WTC11 (cell line): ENCODE measurements around the gene ELN. TPM values are rescaled to one million over a fixed set of nuclear protein-coding genes. Genes with fewer than 3 reads are reported as not detected.

Source experiments
- ATAC-seq: fragments of 200-7000 bp; cut with Tn5 transposase; 2 replicates; pipeline ENCODE4 v1.10.0; 2021; ENCODE audit warnings: mild to moderate bottlenecking, moderate library complexity
- CTCF ChIA-PET: fragments of 300-600 bp; sonication (Branson Sonifier 250); formaldehyde crosslinking; loops from one replicate; lab custom pipeline; 2021; ENCODE audit warnings: antibody characterized with exemption; lab: Charles Lee
- POLR2A ChIA-PET: fragments of 350-600 bp; sonication (Branson Sonifier 250); formaldehyde crosslinking; loops from one replicate; lab custom pipeline; 2021; ENCODE audit warnings: antibody characterized with exemption; lab: Charles Lee
- DNase-seq: peaks from one replicate; pipeline ENCODE4 v3.0.0; 2021; ENCODE audit warnings: low spot score
- H3K27ac Mint-ChIP-seq: 2 replicates; pipeline ENCODE4 v1.8.0; 2021; ENCODE audit warnings: mixed read lengths
- H3K27me3 Mint-ChIP-seq: 2 replicates; pipeline ENCODE4 v1.8.0; 2021; ENCODE audit warnings: low read depth, mild to moderate bottlenecking, moderate library complexity, mixed read lengths
- H3K36me3 Mint-ChIP-seq: 2 replicates; pipeline ENCODE4 v1.8.0; 2021; ENCODE audit warnings: mixed read lengths
- H3K4me1 Mint-ChIP-seq: 2 replicates; pipeline ENCODE4 v1.8.0; 2022; ENCODE audit warnings: mixed read lengths
- H3K4me3 Mint-ChIP-seq: 2 replicates; pipeline ENCODE4 v1.8.0; 2021; ENCODE audit warnings: mild to moderate bottlenecking, moderate library complexity, mixed read lengths
- H3K9me3 Mint-ChIP-seq: 2 replicates; pipeline ENCODE4 v1.8.0; 2021; ENCODE audit warnings: mixed read lengths
- ATF3 ChIP-seq: sonication (generic); formaldehyde crosslinking; conservative IDR thresholded peaks from 2 replicates; pipeline ENCODE4 v1.8.1; 2022; ENCODE audit warnings: mild to moderate bottlenecking, missing genetic modification reagents
- CREM ChIP-seq: sonication (generic); formaldehyde crosslinking; IDR thresholded peaks from 2 replicates; pipeline ENCODE4 v1.8.1; 2022; ENCODE audit warnings: mild to moderate bottlenecking, missing genetic modification reagents, moderate library complexity
- E2F1 ChIP-seq: sonication (generic); formaldehyde crosslinking; IDR thresholded peaks from 2 replicates; pipeline ENCODE4 v1.8.0; 2022; ENCODE audit warnings: mild to moderate bottlenecking, missing genetic modification reagents
- GRHL2 ChIP-seq: fragments of 250-450 bp; sonication (Bioruptor Pico); IDR thresholded peaks from 2 replicates; pipeline ENCODE4 v1.8.0; 2022; ENCODE audit warnings: mild to moderate bottlenecking, moderate library complexity; ENCODE audit not compliant: insufficient replicate concordance, severe bottlenecking
- HMGA2 ChIP-seq: fragments of 250-450 bp; sonication (Bioruptor Pico); IDR thresholded peaks from 2 replicates; pipeline ENCODE4 v1.4.0; 2021; ENCODE audit warnings: mild to moderate bottlenecking, moderate library complexity
- MYBL2 ChIP-seq: sonication (generic); formaldehyde crosslinking; IDR thresholded peaks from 2 replicates; pipeline ENCODE4 v1.8.1; 2023; ENCODE audit warnings: mild to moderate bottlenecking, moderate library complexity, missing genetic modification reagents
- NR1H2 ChIP-seq: sonication (generic); formaldehyde crosslinking; IDR thresholded peaks from 2 replicates; pipeline ENCODE4 v1.9.0; 2021; ENCODE audit warnings: mild to moderate bottlenecking, moderate library complexity, missing genetic modification reagents
- SMAD3 ChIP-seq: sonication (generic); formaldehyde crosslinking; IDR thresholded peaks from 2 replicates; pipeline ENCODE4 v1.8.0; 2022; ENCODE audit warnings: missing genetic modification reagents, mild to moderate bottlenecking, borderline replicate concordance
- SMAD4 ChIP-seq: sonication (generic); formaldehyde crosslinking; IDR thresholded peaks from 2 replicates; pipeline ENCODE4 v1.8.0; 2022; ENCODE audit warnings: mild to moderate bottlenecking, missing genetic modification reagents
- TEAD4 ChIP-seq: sonication (generic); formaldehyde crosslinking; IDR thresholded peaks from 2 replicates; pipeline ENCODE4 v1.8.0; 2022; ENCODE audit warnings: mild to moderate bottlenecking, missing genetic modification reagents
- ZBTB43 ChIP-seq: sonication (generic); formaldehyde crosslinking; IDR thresholded peaks from 2 replicates; pipeline ENCODE4 v1.8.1; 2023; ENCODE audit warnings: mild to moderate bottlenecking, missing genetic modification reagents
- ZMAT4 ChIP-seq: fragments of 250-450 bp; sonication (Bioruptor Pico); IDR thresholded peaks from 2 replicates; pipeline ENCODE4 v1.9.0; 2021; ENCODE audit warnings: mild to moderate bottlenecking
- ZNF121 ChIP-seq: sonication (generic); formaldehyde crosslinking; IDR thresholded peaks from 2 replicates; pipeline ENCODE4 v1.8.0; 2023; ENCODE audit warnings: missing genetic modification reagents
- ZNF138 ChIP-seq: sonication (generic); formaldehyde crosslinking; conservative IDR thresholded peaks from 2 replicates; pipeline ENCODE4 v1.8.1; 2022; ENCODE audit warnings: mild to moderate bottlenecking, moderate library complexity, missing genetic modification reagents
- ZNF281 ChIP-seq: sonication (generic); formaldehyde crosslinking; IDR thresholded peaks from 2 replicates; pipeline ENCODE4 v1.8.0; 2023; ENCODE audit warnings: mild to moderate bottlenecking, missing genetic modification reagents
- total RNA-seq: library from RNA; stranded (reverse); gene quantifications from 3 replicates; pipeline ENCODE4 v1.2.3, GENCODE V29; 2021
- TF ChIP-seq, protein P1 (sequence below): sonication (generic); formaldehyde crosslinking; IDR thresholded peaks from 2 replicates; pipeline ENCODE4 v1.8.1; 2023; ENCODE audit warnings: mild to moderate bottlenecking, missing genetic modification reagents, moderate library complexity
- TF ChIP-seq, protein P2 (sequence below): sonication (generic); formaldehyde crosslinking; IDR thresholded peaks from 2 replicates; pipeline ENCODE4 v1.8.1; 2022; ENCODE audit warnings: missing genetic modification reagents, borderline replicate concordance
- TF ChIP-seq, protein P3 (sequence below): sonication (generic); formaldehyde crosslinking; IDR thresholded peaks from 2 replicates; pipeline ENCODE4 v1.8.0; 2022; ENCODE audit warnings: missing genetic modification reagents
- TF ChIP-seq, protein P4 (sequence below): sonication (generic); formaldehyde crosslinking; IDR thresholded peaks from 2 replicates; pipeline ENCODE4 v1.8.0; 2022; ENCODE audit warnings: mild to moderate bottlenecking, missing genetic modification reagents

ELN gene
- total RNA-seq, 1 experiment from 2014 or later, result 3.3 TPM

DNA sequence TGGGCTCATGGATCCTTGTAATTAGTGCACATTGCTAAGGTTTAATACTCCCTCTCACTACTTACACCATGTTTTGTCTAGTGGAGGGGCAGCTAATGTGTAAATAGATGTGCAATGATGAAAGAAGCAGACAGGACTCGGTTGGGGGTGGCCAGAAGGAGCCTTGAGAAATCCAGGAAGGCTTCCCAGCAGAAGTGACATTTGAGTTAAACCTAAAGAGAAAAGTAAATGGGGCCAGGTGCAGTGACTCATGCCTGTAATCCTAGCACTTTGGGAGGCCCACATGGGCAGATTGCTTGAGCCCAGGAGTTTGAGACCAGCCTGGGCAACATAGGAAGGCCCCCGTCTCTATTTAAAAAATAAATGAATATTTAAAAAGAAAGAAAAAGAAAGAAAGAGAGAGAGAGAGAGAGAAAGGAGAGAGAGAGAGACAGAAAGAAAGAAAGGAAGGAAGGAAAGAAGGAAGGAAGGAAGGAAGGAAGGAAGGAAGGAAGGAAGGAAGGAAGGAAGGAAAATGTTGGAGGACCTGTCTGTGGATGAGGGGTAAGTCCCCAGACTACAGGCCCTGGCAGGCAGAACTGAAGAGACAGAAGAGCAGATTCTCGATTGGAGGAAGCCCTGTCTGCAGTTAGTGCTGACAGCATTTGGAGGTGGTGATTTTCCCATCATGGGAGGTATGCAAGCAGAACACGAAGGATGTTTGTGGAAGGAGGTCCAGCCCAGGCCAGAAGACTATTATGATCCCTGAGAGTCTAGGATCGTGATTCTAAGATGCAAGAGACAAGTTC, 3.6 kb downstream of the ELN start (continued):
- TF ChIP-seq ATF3 (no peak), HMGA2 (no peak), NR1H2 (CRISPR knock-in tag) (no peak), GRHL2 (no peak), ZNF138 (CRISPR knock-in tag) (no peak), ZNF281 (CRISPR knock-in tag) (no peak), CREM (CRISPR knock-in tag) (no peak), ZNF121 (CRISPR knock-in tag) (no peak)
- TF ChIP-seq, protein P1, sequence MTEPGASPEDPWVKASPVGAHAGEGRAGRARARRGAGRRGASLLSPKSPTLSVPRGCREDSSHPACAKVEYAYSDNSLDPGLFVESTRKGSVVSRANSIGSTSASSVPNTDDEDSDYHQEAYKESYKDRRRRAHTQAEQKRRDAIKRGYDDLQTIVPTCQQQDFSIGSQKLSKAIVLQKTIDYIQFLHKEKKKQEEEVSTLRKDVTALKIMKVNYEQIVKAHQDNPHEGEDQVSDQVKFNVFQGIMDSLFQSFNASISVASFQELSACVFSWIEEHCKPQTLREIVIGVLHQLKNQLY (CRISPR knock-in tag), result no peak
- TF ChIP-seq, protein P2, sequence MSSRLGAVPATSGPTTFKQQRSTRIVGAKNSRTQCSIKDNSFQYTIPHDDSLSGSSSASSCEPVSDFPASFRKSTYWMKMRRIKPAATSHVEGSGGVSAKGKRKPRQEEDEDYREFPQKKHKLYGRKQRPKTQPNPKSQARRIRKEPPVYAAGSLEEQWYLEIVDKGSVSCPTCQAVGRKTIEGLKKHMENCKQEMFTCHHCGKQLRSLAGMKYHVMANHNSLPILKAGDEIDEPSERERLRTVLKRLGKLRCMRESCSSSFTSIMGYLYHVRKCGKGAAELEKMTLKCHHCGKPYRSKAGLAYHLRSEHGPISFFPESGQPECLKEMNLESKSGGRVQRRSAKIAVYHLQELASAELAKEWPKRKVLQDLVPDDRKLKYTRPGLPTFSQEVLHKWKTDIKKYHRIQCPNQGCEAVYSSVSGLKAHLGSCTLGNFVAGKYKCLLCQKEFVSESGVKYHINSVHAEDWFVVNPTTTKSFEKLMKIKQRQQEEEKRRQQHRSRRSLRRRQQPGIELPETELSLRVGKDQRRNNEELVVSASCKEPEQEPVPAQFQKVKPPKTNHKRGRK, result no peak
- TF ChIP-seq, protein P3, sequence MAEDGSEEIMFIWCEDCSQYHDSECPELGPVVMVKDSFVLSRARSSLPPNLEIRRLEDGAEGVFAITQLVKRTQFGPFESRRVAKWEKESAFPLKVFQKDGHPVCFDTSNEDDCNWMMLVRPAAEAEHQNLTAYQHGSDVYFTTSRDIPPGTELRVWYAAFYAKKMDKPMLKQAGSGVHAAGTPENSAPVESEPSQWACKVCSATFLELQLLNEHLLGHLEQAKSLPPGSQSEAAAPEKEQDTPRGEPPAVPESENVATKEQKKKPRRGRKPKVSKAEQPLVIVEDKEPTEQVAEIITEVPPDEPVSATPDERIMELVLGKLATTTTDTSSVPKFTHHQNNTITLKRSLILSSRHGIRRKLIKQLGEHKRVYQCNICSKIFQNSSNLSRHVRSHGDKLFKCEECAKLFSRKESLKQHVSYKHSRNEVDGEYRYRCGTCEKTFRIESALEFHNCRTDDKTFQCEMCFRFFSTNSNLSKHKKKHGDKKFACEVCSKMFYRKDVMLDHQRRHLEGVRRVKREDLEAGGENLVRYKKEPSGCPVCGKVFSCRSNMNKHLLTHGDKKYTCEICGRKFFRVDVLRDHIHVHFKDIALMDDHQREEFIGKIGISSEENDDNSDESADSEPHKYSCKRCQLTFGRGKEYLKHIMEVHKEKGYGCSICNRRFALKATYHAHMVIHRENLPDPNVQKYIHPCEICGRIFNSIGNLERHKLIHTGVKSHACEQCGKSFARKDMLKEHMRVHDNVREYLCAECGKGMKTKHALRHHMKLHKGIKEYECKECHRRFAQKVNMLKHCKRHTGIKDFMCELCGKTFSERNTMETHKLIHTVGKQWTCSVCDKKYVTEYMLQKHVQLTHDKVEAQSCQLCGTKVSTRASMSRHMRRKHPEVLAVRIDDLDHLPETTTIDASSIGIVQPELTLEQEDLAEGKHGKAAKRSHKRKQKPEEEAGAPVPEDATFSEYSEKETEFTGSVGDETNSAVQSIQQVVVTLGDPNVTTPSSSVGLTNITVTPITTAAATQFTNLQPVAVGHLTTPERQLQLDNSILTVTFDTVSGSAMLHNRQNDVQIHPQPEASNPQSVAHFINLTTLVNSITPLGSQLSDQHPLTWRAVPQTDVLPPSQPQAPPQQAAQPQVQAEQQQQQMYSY (CRISPR knock-in tag), result no peak

- H3K27ac Mint-ChIP-seq, result no peak overlapping the region
- peaks cover 29% of the 10 kb centered on the region for H3K4me1 Mint-ChIP-seq
- ChIA-PET POLR2A (no interaction called here), CTCF (interaction anchor here (0.9 to 1.2 kb wide), 3 partner anchors 10 to 112 kb away, joined by 3 read pairs; no protein-coding TSS in a partner anchor)
- no peak overlapping the region for H3K4me3 Mint-ChIP-seq
- H3K36me3 Mint-ChIP-seq, result no peaks in the 10 kb centered on the region
- H3K9me3 Mint-ChIP-seq, result no peaks in the 10 kb centered on the region
- H3K27me3 Mint-ChIP-seq, result peaks cover 5% of the 10 kb centered on the region
- no peak for ATAC-seq
- TF ChIP-seq E2F1 (CRISPR knock-in tag) (no peak), SMAD3 (CRISPR knock-in tag) (no peak), ZMAT4 (no peak), ZBTB43 (CRISPR knock-in tag) (no peak), TEAD4 (CRISPR knock-in tag) (no peak), MYBL2 (no peak), SMAD4 (CRISPR knock-in tag) (no peak)
- TF ChIP-seq, protein P4, sequence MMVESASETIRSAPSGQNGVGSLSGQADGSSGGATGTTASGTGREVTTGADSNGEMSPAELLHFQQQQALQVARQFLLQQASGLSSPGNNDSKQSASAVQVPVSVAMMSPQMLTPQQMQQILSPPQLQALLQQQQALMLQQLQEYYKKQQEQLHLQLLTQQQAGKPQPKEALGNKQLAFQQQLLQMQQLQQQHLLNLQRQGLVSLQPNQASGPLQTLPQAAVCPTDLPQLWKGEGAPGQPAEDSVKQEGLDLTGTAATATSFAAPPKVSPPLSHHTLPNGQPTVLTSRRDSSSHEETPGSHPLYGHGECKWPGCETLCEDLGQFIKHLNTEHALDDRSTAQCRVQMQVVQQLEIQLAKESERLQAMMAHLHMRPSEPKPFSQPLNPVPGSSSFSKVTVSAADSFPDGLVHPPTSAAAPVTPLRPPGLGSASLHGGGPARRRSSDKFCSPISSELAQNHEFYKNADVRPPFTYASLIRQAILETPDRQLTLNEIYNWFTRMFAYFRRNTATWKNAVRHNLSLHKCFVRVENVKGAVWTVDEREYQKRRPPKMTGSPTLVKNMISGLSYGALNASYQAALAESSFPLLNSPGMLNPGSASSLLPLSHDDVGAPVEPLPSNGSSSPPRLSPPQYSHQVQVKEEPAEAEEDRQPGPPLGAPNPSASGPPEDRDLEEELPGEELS (CRISPR knock-in tag), result no peak
- TF ChIP-seq, all 79 proteins: peak for 0
- no peak for DNase-seq
Measured at GRCh38 chr7:74032191-74032490, 4.2 kb downstream of the ELN start.
